ENCODE results near the gene NPL.
A peak's percentile ranks its signal among the peaks of the same experiment; 100 is the strongest.

NPL gene

GRCh38 chr1:182782587-182782913 lies 7.0 kb upstream of the NPL start:
- H3K27ac ChIP-seq (ENCODE audit: low read depth, low read length, poor library complexity, severe bottlenecking), result no peak overlapping the region
- no peak overlapping the region for H2AFZ ChIP-seq (ENCODE audit: low read length)
- H3K9me2 ChIP-seq (ENCODE audit: low read depth, low read length), result no peaks in the 10 kb centered on the region
- no peak overlapping the region for H3K9ac ChIP-seq (ENCODE audit: low read length)
- H4K20me1 ChIP-seq (ENCODE audit: insufficient read depth, low read length), result no peaks in the 10 kb centered on the region
- H3K36me3 ChIP-seq (ENCODE audit: insufficient read depth, low read length), result no peaks in the 10 kb centered on the region
- no peaks in the 10 kb centered on the region for H3F3A ChIP-seq (ENCODE audit: insufficient read depth, low read length)
- H3K4me3 ChIP-seq (ENCODE audit: low read depth, low read length, poor library complexity, severe bottlenecking), result no peak overlapping the region
- peaks cover 18% of the 10 kb centered on the region for H3K4me1 ChIP-seq (ENCODE audit: insufficient read depth, low read length, severe bottlenecking)
- H3K9me3 ChIP-seq (ENCODE audit: low read length), result no peaks in the 10 kb centered on the region
- no peaks in the 10 kb centered on the region for H3K79me2 ChIP-seq (ENCODE audit: insufficient read depth, low read length)
- H3K4me2 ChIP-seq (ENCODE audit: low read length), result no peak overlapping the region
- TF ChIP-seq EZH2 (IDR thresholded peaks at IDR 0.05; ENCODE audit: borderline replicate concordance, low read length) (no peak), CTCF (IDR thresholded peaks at IDR 0.05; ENCODE audit: low read length) (no peak)
- no peaks in the 10 kb centered on the region for H3K27me3 ChIP-seq (ENCODE audit: insufficient read depth, low read length)

GRCh38 chr1:182783068-182783467 lies 6.5 kb upstream of the NPL start:
- Histone ChIP-seq H3K27me3 (ENCODE audit: insufficient read depth, low read length) (no peaks in the 10 kb centered on the region), H3K4me1 (ENCODE audit: insufficient read depth, low read length, severe bottlenecking) (peaks cover 18% of the 10 kb centered on the region), H3K79me2 (ENCODE audit: insufficient read depth, low read length) (no peaks in the 10 kb centered on the region), H3K4me3 (ENCODE audit: low read depth, low read length, poor library complexity, severe bottlenecking) (no peak overlapping the region), H4K20me1 (ENCODE audit: insufficient read depth, low read length) (no peaks in the 10 kb centered on the region), H3K9ac (ENCODE audit: low read length) (no peak overlapping the region), H3F3A (ENCODE audit: insufficient read depth, low read length) (no peaks in the 10 kb centered on the region), H3K4me2 (ENCODE audit: low read length) (no peak overlapping the region), H3K9me3 (ENCODE audit: low read length) (no peaks in the 10 kb centered on the region), H3K9me2 (ENCODE audit: low read depth, low read length) (no peaks in the 10 kb centered on the region), H3K36me3 (ENCODE audit: insufficient read depth, low read length) (no peaks in the 10 kb centered on the region), H3K27ac (ENCODE audit: low read depth, low read length, poor library complexity, severe bottlenecking) (no peak overlapping the region), H2AFZ (ENCODE audit: low read length) (no peak overlapping the region)
- TF ChIP-seq EZH2 (IDR thresholded peaks at IDR 0.05; ENCODE audit: borderline replicate concordance, low read length) (no peak), CTCF (IDR thresholded peaks at IDR 0.05; ENCODE audit: low read length) (peak; percentile 18; the same call in 1 of the 2 replicates)

DNA sequence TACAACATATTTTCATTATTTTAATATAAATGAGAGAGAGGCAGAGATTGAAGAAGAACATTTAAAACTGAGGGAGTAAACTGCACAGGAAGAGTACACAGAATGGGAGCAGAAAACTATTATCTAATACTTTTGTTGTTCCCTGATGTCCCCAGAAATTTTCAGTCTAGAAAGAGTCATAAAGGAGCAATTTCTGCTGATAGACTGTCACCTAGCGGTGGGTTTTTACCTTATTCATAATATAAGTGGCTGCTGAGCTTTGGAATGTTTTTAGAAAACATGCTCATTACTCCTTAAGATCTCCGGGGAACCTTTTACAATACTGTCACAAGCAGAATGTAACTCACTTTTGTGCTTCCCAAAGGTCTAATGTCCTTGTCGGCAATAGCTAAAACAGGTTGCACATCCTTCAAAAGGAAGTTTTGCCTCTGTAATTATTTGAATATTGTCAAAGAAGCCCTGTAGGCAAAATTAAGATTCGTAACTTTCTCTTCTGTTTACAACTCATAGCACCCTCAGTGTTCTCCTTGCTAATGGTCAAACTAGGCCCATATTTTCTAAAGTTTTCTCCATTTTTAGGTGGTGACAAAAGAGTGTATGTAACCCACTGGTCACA lies 4.9 kb upstream of the NPL start:
- H3K27ac ChIP-seq (ENCODE audit: low read depth, low read length, poor library complexity, severe bottlenecking), result no peak overlapping the region
- H3K4me3 ChIP-seq (ENCODE audit: low read depth, low read length, poor library complexity, severe bottlenecking), result no peak overlapping the region
- H3K27me3 ChIP-seq (ENCODE audit: insufficient read depth, low read length), result no peaks in the 10 kb centered on the region
- H3F3A ChIP-seq (ENCODE audit: insufficient read depth, low read length), result no peaks in the 10 kb centered on the region
- TF ChIP-seq EZH2 (IDR thresholded peaks at IDR 0.05; ENCODE audit: borderline replicate concordance, low read length) (no peak), CTCF (IDR thresholded peaks at IDR 0.05; ENCODE audit: low read length) (peak; percentile 70)
- no peaks in the 10 kb centered on the region for H3K79me2 ChIP-seq (ENCODE audit: insufficient read depth, low read length)
- H3K36me3 ChIP-seq (ENCODE audit: insufficient read depth, low read length), result no peaks in the 10 kb centered on the region
- no peaks in the 10 kb centered on the region for H4K20me1 ChIP-seq (ENCODE audit: insufficient read depth, low read length)
- no peak overlapping the region for H3K9ac ChIP-seq (ENCODE audit: low read length)
- no peak overlapping the region for H3K4me2 ChIP-seq (ENCODE audit: low read length)
- H3K9me3 ChIP-seq (ENCODE audit: low read length), result no peaks in the 10 kb centered on the region
- no peaks in the 10 kb centered on the region for H3K9me2 ChIP-seq (ENCODE audit: low read depth, low read length)
- no peak overlapping the region for H2AFZ ChIP-seq (ENCODE audit: low read length)
- peaks cover 27% of the 10 kb centered on the region for H3K4me1 ChIP-seq (ENCODE audit: insufficient read depth, low read length, severe bottlenecking)

All from OCI-LY1 (cell line).